COLO668 (cell line): ENCODE data around the gene SF3B5.
"Not testable (repeated sequence)": the region's sequence is repeated elsewhere in the genome, so short reads cannot be mapped to it uniquely, and the experiment has no call there.

Source experiments
- DNase-seq: peaks from one replicate; lab custom pipeline; 2025; ENCODE audit not compliant: unreplicated experiment; lab: John Stamatoyannopoulos, UW

Gene SF3B5

GRCh38 chr6:144095134-144096002 is at the start of gene SF3B5:
Gene SF3B5 (minus strand): TSS chr6:144095573. CDS start chr6:144095497, 76 bp downstream.
- peak; percentile 96 for DNase-seq

- DNase-seq = no peak
Measured at GRCh38 chr6:144144996-144145395, 49.6 kb upstream of the SF3B5 start.

- no peak for DNase-seq
Measured at GRCh38 chr6:144143878-144144277, 48.5 kb upstream of the SF3B5 start.

GRCh38 chr6:144143106-144143505 is 47.7 kb upstream of the SF3B5 start:
- DNase-seq = no peak

GRCh38 chr6:144141470-144141869 is 46.1 kb upstream of the SF3B5 start:
- DNase-seq = no peak

- no peak for DNase-seq
Measured at GRCh38 chr6:144140867-144141266, 45.5 kb upstream of the SF3B5 start.

- DNase-seq = no peak
Measured at GRCh38 chr6:144139817-144140216, 44.4 kb upstream of the SF3B5 start.

- DNase-seq = no peak
Measured at GRCh38 chr6:144138542-144138941, 43.2 kb upstream of the SF3B5 start.

- no peak for DNase-seq
Measured at GRCh38 chr6:144134737-144135136, 39.4 kb upstream of the SF3B5 start.

GRCh38 chr6:144134176-144134575 is 38.8 kb upstream of the SF3B5 start:
- DNase-seq = no peak

- no peak for DNase-seq
Measured at GRCh38 chr6:144133225-144133821, 38.0 kb upstream of the SF3B5 start.

- DNase-seq = not testable (repeated sequence)
Measured at GRCh38 chr6:144132167-144132690, 36.9 kb upstream of the SF3B5 start.

- DNase-seq = no peak
Measured at GRCh38 chr6:144131248-144131709, 35.9 kb upstream of the SF3B5 start.

GRCh38 chr6:144129469-144129868 is 34.1 kb upstream of the SF3B5 start:
- no peak for DNase-seq

- DNase-seq = no peak
Measured at GRCh38 chr6:144127097-144127496, 31.7 kb upstream of the SF3B5 start.

- DNase-seq = no peak
Measured at GRCh38 chr6:144123836-144124235, 28.5 kb upstream of the SF3B5 start.

GRCh38 chr6:144123421-144123820 is 28.0 kb upstream of the SF3B5 start:
- DNase-seq = no peak

- no peak for DNase-seq
Measured at GRCh38 chr6:144122861-144123260, 27.5 kb upstream of the SF3B5 start.

- no peak for DNase-seq
Measured at GRCh38 chr6:144119376-144119775, 24.0 kb upstream of the SF3B5 start.

GRCh38 chr6:144115219-144115618 is 19.8 kb upstream of the SF3B5 start:
- DNase-seq = no peak

- no peak for DNase-seq
Measured at GRCh38 chr6:144113366-144113765, 18.0 kb upstream of the SF3B5 start.

GRCh38 chr6:144110210-144110609 is 14.8 kb upstream of the SF3B5 start:
- no peak for DNase-seq
